Psoas muscle (tissue), 8 donors: ENCODE data around the gene PCED1A. TPM values are rescaled to one million over a fixed set of nuclear protein-coding genes. Genes with fewer than 3 reads are reported as not detected.

Source experiments
- ATAC-seq, 4 donors: fragments of 200-7000 bp; cut with Tn5 transposase; one replicate each; pipeline ENCODE4 v1.9.1; 2020; ENCODE audit warnings: moderate library complexity in 3 of 4, mild to moderate bottlenecking in 2 of 4
- DNase-seq, 2 donors: peaks; one replicate each; pipeline ENCODE4 v3.0.0-alpha.2; 2020
- H3K27ac ChIP-seq: fragments of 200-600 bp; one replicate; pipeline ENCODE4 v1.8.0; 2022
- H3K27me3 ChIP-seq, 3 donors: fragments of 200-600 bp in 1 of 3; one replicate each; pipeline versions ENCODE4 v1.6.1 to v1.8.0; 2013 to 2022; ENCODE audit warnings: low read length in 2 of 3, mild to moderate bottlenecking in 2 of 3, moderate library complexity in 1 of 3; ENCODE audit not compliant: insufficient read depth in 3 of 3
- H3K36me3 ChIP-seq, 2 donors: fragments of 200-600 bp in 1 of 2; one replicate each; pipeline versions ENCODE4 v1.6.1 to v1.8.0; 2013 to 2022; ENCODE audit warnings: low read depth in 1 of 2, mild to moderate bottlenecking in 1 of 2, moderate library complexity in 1 of 2; ENCODE audit not compliant: insufficient read depth in 1 of 2
- H3K4me1 ChIP-seq: fragments of 200-600 bp; one replicate; pipeline ENCODE4 v1.8.0; 2022
- H3K4me3 ChIP-seq: fragments of 200-600 bp; one replicate; pipeline ENCODE4 v1.8.0; 2022; ENCODE audit warnings: mild to moderate bottlenecking
- H3K9me3 ChIP-seq: fragments of 200-600 bp; one replicate; pipeline ENCODE4 v1.8.0; 2022
- WGBS, 3 donors: extraction: QIAGEN DNeasy Blood & Tissue Kit; methylation state at CpG; one replicate each; pipeline versions ENCODE4 v1.1.6 to v1.1.7; 2013; 5-methylcytosine and 5-hydroxymethylcytosine counted together
- intact Hi-C, 2 donors: fragments of 100-400 bp; cut with DNase I; formaldehyde crosslinking; loops; one replicate each; pipeline versions ENCODE4 v1.11.0 to v1.14.2; 2022
- polyA plus RNA-seq, 3 donors: library from polyadenylated mRNA; stranded (reverse); fragments of 200-250 nt; gene quantifications; one replicate each; pipeline ENCODE4 v1.2.3, GENCODE V29; 2013
- total RNA-seq, 4 donors: library from RNA; stranded (reverse); fragmentation: NEBNext Ultra II Directional in 2 of 4; extraction: Animal tissue kit (Norgen Biotek cat#: 25700) in 2 of 4; gene quantifications; one replicate each; pipeline versions ENCODE4 v1.2.1 to v1.2.4, GENCODE V29; 2021 to 2023
- TF ChIP-seq, protein P1 (sequence below): fragments of 200-600 bp; IDR thresholded peaks from one replicate; pipeline ENCODE4 v1.8.0; 2022; ENCODE audit warnings: antibody characterized with exemption
- donor health status: healthy with polysubstance abuse.
- donor health status: DM: no; HTN: no; CAD: no; lungs with moderate emphysema.
- donor health status: Bipolar disorder and iron deficiency.
- donor health status: healthy.
- donor health status: DM: yes; HTN: yes; CAD: no.
- donor health status: DM: no; HTN: no; CAD: no.
- donor health status: DM: no; HTN: no; CAD: no.
- donor health status: DM: yes; HTN: yes; CAD: no.

The PCED1A gene
- total and polyA plus RNA-seq, 7 donors, result 4.2 to 11.5 (median 6.4) TPM

DNA sequence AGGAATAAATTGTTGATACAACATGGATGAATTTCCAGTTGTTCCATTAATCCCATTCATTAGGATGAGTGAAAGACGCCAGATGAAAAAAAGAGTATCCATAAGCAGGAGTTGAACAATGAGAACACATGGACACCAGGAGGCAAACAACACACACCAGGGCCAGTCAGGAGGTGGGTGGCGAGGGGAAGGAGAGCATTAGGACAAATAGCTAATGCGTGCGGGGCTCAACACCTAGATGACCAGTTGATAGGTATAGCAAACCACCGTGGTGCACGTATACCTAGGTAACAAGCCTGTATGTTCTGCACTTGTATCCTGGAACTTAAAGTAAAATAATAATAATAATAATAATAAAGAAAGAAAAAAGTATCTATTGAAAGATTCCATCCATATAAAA, 11.1 kb downstream of the PCED1A start:
- H3K27ac ChIP-seq, result no peak overlapping the region
- peaks cover 0 to 30% (median 0%) of the 10 kb centered on the region in 3 donors for H3K27me3 ChIP-seq
- H3K36me3 ChIP-seq, result no peaks in the 10 kb centered on the region
- no peaks in the 10 kb centered on the region for H3K4me1 ChIP-seq
- 66 to 74% (median 68%) methylated on average over 6 of the region's 6 CpGs for WGBS, 3 donors
- H3K4me3 ChIP-seq, result no peak overlapping the region
- intact Hi-C loops, result no loop called here
- TF ChIP-seq, protein P1, sequence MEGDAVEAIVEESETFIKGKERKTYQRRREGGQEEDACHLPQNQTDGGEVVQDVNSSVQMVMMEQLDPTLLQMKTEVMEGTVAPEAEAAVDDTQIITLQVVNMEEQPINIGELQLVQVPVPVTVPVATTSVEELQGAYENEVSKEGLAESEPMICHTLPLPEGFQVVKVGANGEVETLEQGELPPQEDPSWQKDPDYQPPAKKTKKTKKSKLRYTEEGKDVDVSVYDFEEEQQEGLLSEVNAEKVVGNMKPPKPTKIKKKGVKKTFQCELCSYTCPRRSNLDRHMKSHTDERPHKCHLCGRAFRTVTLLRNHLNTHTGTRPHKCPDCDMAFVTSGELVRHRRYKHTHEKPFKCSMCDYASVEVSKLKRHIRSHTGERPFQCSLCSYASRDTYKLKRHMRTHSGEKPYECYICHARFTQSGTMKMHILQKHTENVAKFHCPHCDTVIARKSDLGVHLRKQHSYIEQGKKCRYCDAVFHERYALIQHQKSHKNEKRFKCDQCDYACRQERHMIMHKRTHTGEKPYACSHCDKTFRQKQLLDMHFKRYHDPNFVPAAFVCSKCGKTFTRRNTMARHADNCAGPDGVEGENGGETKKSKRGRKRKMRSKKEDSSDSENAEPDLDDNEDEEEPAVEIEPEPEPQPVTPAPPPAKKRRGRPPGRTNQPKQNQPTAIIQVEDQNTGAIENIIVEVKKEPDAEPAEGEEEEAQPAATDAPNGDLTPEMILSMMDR, result no peak
- no peaks in the 10 kb centered on the region for H3K9me3 ChIP-seq
- ATAC-seq (no peak), DNase-seq (no peak)

DNA sequence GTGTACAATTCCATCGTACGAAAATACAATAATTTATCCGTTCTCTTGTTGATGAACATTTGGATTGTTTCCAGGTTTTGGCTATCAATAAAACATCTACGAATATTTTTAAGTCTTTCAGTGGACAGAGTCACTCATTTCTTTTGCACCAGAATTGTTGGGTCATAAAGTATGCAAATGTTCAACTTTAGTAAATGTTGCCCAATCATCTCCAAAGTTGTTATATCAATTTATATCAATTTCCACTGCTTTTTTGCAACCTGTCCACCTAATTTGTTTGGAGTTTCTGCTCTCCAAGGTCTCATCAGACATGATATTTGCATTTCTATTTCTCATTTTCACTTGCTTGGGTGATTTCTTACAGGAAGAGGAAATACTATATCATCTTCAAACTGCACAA, 13.8 kb downstream of the PCED1A start:
- Histone ChIP-seq H3K4me1 (no peaks in the 10 kb centered on the region), H3K27me3 (peaks cover 0 to 37% (median 2%) of the 10 kb centered on the region in 3 donors), H3K27ac (no peak overlapping the region), H3K4me3 (no peak overlapping the region), H3K9me3 (no peaks in the 10 kb centered on the region), H3K36me3 (no peaks in the 10 kb centered on the region)
- TF ChIP-seq, protein P1, result no peak
- 76 to 90% (median 88%) methylated on average over 4 of the region's 4 CpGs for WGBS, 3 donors
- DNase-seq (no peak), ATAC-seq (no peak)
- intact Hi-C loops, result no loop called here

DNA sequence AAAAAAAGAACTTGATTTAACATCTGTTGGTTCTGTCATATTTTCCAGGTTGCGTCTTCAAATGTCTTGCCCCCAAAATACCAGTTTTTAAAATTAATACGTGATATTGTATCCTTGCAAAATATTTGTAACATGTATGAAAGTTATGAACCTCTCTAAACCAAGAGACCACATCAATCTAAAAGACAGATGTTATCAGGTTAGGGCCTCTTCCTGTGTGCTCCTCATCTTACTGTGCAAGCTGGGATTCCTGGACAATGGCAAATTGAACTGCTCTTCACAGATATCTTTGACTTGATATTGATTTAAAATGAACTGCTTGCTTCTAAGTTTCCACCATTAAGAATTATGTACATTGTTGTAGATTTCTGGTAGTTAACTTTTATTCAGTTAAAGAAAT, 14.7 kb downstream of the PCED1A start:
- Histone ChIP-seq H3K27ac (no peak overlapping the region), H3K36me3 (no peaks in the 10 kb centered on the region), H3K27me3 (peaks cover 0 to 44% (median 7%) of the 10 kb centered on the region in 3 donors), H3K4me1 (no peaks in the 10 kb centered on the region), H3K4me3 (no peak overlapping the region), H3K9me3 (no peaks in the 10 kb centered on the region)
- no peak for ATAC-seq
- intact Hi-C loops, result no loop called here
- WGBS, 3 donors, result 91 to 94% (median 93%) methylated on average over 2 of the region's 2 CpGs
- no peak for DNase-seq
- TF ChIP-seq, protein P1, result no peak

DNA sequence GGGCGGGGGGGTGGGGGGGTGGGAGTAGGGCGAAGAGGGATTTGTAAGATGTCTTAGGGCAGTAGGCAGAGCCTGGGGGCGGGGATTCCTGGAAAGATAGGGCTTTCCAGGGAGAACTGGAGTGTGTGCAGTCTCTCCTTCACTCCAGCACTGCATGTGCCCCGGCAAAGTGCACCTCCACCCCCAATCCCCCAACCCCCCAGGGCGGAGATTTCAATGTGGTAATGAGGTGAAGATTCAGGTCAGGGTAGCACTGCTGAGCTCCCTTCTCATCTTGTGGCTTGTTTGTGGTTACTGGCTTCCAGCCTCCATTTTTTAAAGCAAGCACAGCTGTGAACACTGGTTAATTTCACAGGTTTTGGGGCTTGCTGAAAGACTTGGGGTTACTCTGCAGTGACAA, 18.4 kb downstream of the PCED1A start:
- no peak overlapping the region for H3K27ac ChIP-seq
- no peak for DNase-seq
- no peak overlapping the region for H3K4me3 ChIP-seq
- H3K27me3 ChIP-seq, result peaks cover 0 to 62% (median 18%) of the 10 kb centered on the region in 3 donors
- ATAC-seq, result no peak
- intact Hi-C loops, result no loop called here
- no peaks in the 10 kb centered on the region for H3K9me3 ChIP-seq
- WGBS, 3 donors, result 24 to 55% (median 33%) methylated on average over 5 of the region's 5 CpGs
- H3K36me3 ChIP-seq, result no peaks in the 10 kb centered on the region
- TF ChIP-seq, protein P1, result no peak
- no peaks in the 10 kb centered on the region for H3K4me1 ChIP-seq
